Gastroesophageal sphincter (tissue), 3 donors: Measurements from ENCODE around the gene CERCAM.

ENCODE experiments used
- POLR2AphosphoS5 ChIP-seq: sonication (generic); formaldehyde crosslinking; IDR thresholded peaks from one replicate; pipeline ENCODE4 v1.6.1; 2017; ENCODE audit warnings: antibody characterized with exemption
- TF ChIP-seq, protein P1 (sequence below), 4 experiments: fragments of 200-600 bp in 2 of 4; fragments of 450-650 bp in 2 of 4; sonication (generic) in 1 of 4; IDR thresholded peaks; one replicate each; pipeline ENCODE4 v1.5.1; 2017 to 2019; ENCODE audit warnings: antibody characterized with exemption in 4 of 4, mild to moderate bottlenecking in 2 of 4, moderate library complexity in 2 of 4

DNA sequence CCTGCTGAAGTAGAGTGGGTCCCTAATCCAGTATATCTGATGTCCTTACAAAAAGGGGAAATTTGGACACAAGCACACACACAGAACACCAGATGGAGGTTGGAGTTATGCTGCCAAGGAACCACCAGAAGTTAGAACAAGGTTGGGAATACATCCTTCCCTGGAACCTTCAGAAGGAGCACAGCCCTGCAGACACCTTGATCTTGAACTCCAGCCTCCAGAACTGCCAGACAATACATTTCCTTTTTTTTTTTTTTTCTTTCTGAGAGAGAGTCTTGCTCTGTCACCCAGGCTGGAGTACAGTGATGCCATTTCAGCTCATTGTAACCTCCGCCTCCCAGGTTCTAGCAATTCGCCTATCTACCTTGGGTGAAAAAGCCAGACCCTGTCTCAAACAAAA, 28.1 kb downstream of the CERCAM start:
- no peak for TF ChIP-seq POLR2AphosphoS5
- TF ChIP-seq, protein P1, sequence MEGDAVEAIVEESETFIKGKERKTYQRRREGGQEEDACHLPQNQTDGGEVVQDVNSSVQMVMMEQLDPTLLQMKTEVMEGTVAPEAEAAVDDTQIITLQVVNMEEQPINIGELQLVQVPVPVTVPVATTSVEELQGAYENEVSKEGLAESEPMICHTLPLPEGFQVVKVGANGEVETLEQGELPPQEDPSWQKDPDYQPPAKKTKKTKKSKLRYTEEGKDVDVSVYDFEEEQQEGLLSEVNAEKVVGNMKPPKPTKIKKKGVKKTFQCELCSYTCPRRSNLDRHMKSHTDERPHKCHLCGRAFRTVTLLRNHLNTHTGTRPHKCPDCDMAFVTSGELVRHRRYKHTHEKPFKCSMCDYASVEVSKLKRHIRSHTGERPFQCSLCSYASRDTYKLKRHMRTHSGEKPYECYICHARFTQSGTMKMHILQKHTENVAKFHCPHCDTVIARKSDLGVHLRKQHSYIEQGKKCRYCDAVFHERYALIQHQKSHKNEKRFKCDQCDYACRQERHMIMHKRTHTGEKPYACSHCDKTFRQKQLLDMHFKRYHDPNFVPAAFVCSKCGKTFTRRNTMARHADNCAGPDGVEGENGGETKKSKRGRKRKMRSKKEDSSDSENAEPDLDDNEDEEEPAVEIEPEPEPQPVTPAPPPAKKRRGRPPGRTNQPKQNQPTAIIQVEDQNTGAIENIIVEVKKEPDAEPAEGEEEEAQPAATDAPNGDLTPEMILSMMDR (IDR thresholded peaks at IDR 0.05) = no peak
